Esophagus muscularis mucosa (tissue), 4 donors: Measurements from ENCODE around the gene LFNG. TPM values are rescaled to one million over a fixed set of nuclear protein-coding genes. Genes with fewer than 3 reads are reported as not detected.

ENCODE experiments used
- DNase-seq: peaks from one replicate; pipeline ENCODE4 v3.0.0-alpha.2; 2017; ENCODE audit errors: extremely low spot score
- H3K27ac ChIP-seq, 4 donors: fragments of 200-600 bp; sonication (generic); replicated peaks in 1 of 4; 1 replicate in 3 of 4; 2 replicates in 1 of 4; pipeline ENCODE4 v1.5.1; 2016 to 2019; ENCODE audit warnings: mild to moderate bottlenecking in 1 of 4
- H3K27me3 ChIP-seq, 4 donors: fragments of 200-600 bp; sonication (generic); one replicate each; pipeline versions ENCODE4 v1.5.1 to v1.6.0; 2016 to 2019
- H3K36me3 ChIP-seq, 4 donors: fragments of 200-600 bp; sonication (generic); one replicate each; pipeline ENCODE4 v1.5.1; 2016 to 2019
- H3K4me1 ChIP-seq, 4 donors: fragments of 200-600 bp; sonication (generic); one replicate each; pipeline ENCODE4 v1.5.1; 2016 to 2019
- H3K4me3 ChIP-seq, 4 donors: fragments of 200-600 bp; sonication (generic); 1 replicate in 2 of 4; 2 replicates in 2 of 4; pipeline ENCODE4 v1.5.1; 2016 to 2019; ENCODE audit warnings: mild to moderate bottlenecking in 4 of 4, moderate library complexity in 1 of 4
- H3K9me3 ChIP-seq, 4 donors: fragments of 200-600 bp; sonication (generic); 1 replicate in 3 of 4; 2 replicates in 1 of 4; pipeline ENCODE4 v1.5.1; 2016 to 2019
- EP300 ChIP-seq: sonication (generic); formaldehyde crosslinking; IDR thresholded peaks from one replicate; pipeline ENCODE4 v1.6.1; 2017; ENCODE audit warnings: antibody characterized with exemption
- POLR2A ChIP-seq: fragments of 450-650 bp; IDR thresholded peaks from one replicate; pipeline ENCODE4 v1.6.1; 2017; ENCODE audit warnings: antibody characterized with exemption, moderate library complexity, mild to moderate bottlenecking, low read depth
- POLR2AphosphoS5 ChIP-seq, 2 donors: sonication (generic); formaldehyde crosslinking; IDR thresholded peaks; one replicate each; pipeline ENCODE4 v1.6.1; 2017; ENCODE audit warnings: antibody characterized with exemption in 2 of 2
- WGBS: methylation state at CpG from one replicate; pipeline ENCODE4 v1.1.5; 2018; 5-methylcytosine and 5-hydroxymethylcytosine counted together
- intact Hi-C: fragments of 100-400 bp; cut with DNase I; formaldehyde crosslinking; loops from one replicate; pipeline ENCODE4 v1.15.1; 2023
- total RNA-seq, 4 donors: library from RNA; depleted of rRNA; stranded (reverse); fragments of >200 nt; gene quantifications; one replicate each; pipeline versions ENCODE4 v1.1.0 to v1.2.1, GENCODE V29; 2016
- TF ChIP-seq, protein P1 (sequence below), 3 experiments: fragments of 200-600 bp in 2 of 3; fragments of 450-650 bp in 1 of 3; sonication (generic) in 2 of 3; IDR thresholded peaks; one replicate each; pipeline ENCODE4 v1.5.1; 2017 to 2019; ENCODE audit warnings: antibody characterized with exemption in 3 of 3, mild to moderate bottlenecking in 2 of 3, moderate library complexity in 1 of 3

LFNG gene
- total RNA-seq, 4 donors from 2014 or later, result 6.1 to 10.7 (median 8.3) TPM

DNA sequence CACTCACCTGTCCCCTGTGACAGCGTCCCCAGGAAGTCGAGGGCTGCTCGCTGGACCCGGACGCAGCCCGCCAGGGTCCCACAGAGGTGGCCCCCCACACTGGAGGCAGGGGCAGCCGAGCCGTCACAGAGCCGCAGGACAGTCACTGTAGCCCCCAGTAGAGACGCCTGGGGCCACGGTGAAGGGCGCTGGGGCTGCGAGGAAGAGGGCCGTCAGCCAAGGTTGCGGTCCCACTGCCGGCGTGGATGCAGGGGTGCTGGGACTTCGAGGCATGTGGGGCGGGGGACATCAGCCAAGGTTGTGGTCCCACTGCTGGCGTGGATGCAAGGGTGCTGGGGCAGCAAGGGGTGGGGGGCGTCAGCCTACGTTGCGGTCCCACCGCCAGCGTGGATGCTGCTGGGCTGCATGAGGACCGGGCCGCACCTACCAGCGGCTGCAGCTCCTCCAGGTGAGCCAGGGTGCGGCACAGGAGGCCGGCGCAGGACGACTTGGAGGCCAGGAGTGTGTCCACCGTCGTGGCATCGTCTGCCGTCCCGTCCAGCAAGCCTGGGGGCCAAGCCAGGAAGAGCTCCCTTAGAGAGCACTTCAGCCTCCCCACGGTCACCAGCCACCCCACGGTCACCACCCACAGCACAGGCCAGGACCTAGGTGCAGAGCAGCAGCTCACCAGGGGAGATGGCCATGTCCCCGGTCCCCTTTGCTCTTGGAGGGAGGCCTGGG lies 21.9 kb downstream of the LFNG start:
- intact Hi-C loops, result no loop called here
- Histone ChIP-seq H3K4me1 (no peaks in the 10 kb centered on the region), H3K9me3 (no peaks in the 10 kb centered on the region), H3K4me3 (no peak overlapping the region), H3K36me3 (peaks cover 52 to 92% (median 84%) of the 10 kb centered on the region in 4 donors), H3K27me3 (no peaks in the 10 kb centered on the region), H3K27ac (no peak overlapping the region)
- no peak for TF ChIP-seq POLR2A
- 94% methylated on average over 20 of the region's 40 CpGs for WGBS
- DNase-seq, result no peak

DNA sequence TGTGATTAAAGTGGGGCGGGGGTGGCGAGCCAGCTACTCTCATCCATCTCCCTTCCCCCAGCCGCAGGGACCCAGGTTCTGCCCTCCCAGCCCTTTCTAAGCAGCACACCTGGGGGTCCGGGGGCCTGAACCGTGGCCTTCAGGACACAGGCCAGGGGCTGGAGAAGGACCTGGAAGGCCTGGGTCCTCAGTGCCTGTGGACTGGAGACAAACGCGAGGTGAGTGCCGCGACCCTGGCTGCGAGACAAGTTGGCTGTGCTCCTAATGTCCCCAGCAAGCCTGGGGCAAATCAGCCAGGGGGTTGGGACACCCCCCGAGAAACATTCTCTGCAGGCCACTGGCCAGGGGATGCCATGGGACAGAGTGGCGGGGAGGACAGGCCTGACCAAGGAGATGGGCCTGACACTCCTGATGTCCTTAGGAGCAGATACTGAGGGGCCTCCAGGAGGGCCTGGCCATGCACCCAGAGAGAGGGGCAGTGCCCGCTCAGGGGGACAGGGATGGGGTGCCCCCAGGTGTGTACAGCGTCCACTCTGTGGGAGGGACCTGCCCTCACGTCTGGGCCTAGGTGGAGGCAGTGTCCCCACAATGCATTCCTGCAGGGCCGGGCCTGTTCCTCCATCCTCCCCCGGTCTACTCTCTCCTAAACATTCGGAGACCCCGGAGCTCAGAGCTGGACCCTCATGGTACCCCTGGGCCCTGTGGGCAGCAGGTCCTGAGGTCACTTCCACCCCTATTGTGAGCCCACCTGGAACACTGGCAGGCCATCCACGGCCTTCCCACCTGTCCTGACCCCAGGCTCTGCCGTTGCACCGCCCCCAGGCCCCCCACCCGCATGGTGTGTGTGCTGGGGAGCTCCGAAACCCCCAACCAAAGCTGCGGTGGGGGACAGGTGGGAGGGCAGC lies 22.7 kb downstream of the LFNG start:
- H3K36me3 ChIP-seq, result peaks cover 60 to 98% (median 92%) of the 10 kb centered on the region in 4 donors
- no peak for DNase-seq
- H3K27me3 ChIP-seq, result no peaks in the 10 kb centered on the region
- no peaks in the 10 kb centered on the region for H3K9me3 ChIP-seq
- WGBS, result 91% methylated on average over 14 of the region's 25 CpGs
- no peak overlapping the region for H3K27ac ChIP-seq
- TF ChIP-seq POLR2A (no peak), EP300 (no peak), POLR2AphosphoS5 (IDR thresholded peaks at IDR 0.05) (no peak)
- TF ChIP-seq, protein P1, sequence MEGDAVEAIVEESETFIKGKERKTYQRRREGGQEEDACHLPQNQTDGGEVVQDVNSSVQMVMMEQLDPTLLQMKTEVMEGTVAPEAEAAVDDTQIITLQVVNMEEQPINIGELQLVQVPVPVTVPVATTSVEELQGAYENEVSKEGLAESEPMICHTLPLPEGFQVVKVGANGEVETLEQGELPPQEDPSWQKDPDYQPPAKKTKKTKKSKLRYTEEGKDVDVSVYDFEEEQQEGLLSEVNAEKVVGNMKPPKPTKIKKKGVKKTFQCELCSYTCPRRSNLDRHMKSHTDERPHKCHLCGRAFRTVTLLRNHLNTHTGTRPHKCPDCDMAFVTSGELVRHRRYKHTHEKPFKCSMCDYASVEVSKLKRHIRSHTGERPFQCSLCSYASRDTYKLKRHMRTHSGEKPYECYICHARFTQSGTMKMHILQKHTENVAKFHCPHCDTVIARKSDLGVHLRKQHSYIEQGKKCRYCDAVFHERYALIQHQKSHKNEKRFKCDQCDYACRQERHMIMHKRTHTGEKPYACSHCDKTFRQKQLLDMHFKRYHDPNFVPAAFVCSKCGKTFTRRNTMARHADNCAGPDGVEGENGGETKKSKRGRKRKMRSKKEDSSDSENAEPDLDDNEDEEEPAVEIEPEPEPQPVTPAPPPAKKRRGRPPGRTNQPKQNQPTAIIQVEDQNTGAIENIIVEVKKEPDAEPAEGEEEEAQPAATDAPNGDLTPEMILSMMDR (IDR thresholded peaks at IDR 0.05), result no peak
- no peaks in the 10 kb centered on the region for H3K4me1 ChIP-seq
- no peak overlapping the region for H3K4me3 ChIP-seq
- intact Hi-C loops, result no loop called here

DNA sequence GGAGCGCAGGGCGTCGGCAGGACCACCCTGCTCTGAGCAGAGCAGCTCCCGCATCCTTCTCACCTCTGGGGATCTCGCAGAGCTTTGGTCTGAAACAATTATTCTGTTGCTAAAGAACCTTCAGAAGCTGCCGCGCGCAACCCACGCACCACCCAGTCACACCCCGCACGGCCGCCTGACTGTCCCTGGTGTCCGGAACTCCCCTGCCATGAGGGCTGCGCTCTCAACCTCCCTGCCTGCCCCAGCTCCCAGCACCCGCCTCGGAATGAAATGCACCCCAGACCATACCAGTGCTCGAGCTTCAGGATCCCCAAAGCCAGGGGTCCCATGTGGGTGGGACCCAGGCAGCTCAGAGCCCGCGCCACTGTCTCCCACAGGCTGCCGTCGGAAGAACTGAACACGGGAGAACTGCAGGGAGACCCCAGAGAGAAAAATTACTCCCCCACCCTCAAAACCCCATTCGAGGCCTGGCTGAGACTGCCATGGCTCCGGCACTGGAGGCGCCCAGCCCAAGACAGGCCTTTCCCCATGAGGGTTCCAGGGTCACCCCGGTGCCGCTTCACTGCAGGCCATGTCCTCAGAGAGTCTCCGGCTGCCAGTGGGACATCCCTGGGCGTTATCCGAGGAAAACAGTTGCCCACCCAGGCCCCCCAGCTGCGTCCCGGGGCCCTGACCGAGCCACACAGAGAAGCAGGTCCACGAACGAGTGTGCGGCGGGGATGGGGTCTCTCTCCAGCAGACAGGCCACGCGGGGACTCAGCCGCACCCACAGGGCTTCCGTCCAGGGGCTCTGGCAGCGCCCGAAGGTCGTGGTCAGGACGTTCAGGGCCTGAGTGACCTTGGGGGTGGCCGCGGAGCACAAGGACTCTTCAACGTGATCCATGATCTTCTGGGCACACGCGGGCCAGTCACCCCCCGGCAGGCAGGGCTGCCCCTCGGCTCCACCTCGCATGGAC lies 23.6 kb downstream of the LFNG start:
- 92% methylated on average over 22 of the region's 53 CpGs for WGBS
- TF ChIP-seq POLR2AphosphoS5 (IDR thresholded peaks at IDR 0.05), result no peak
- no peak for TF ChIP-seq POLR2A
- TF ChIP-seq EP300, result no peak
- TF ChIP-seq, protein P1 (IDR thresholded peaks at IDR 0.05), result no peak
- intact Hi-C loops, result no loop called here
- Histone ChIP-seq H3K9me3 (no peaks in the 10 kb centered on the region), H3K27ac (no peak overlapping the region), H3K4me1 (no peaks in the 10 kb centered on the region), H3K4me3 (no peak overlapping the region), H3K27me3 (no peaks in the 10 kb centered on the region), H3K36me3 (peaks cover 61 to 100% (median 96%) of the 10 kb centered on the region in 4 donors)
- DNase-seq, result no peak

DNA sequence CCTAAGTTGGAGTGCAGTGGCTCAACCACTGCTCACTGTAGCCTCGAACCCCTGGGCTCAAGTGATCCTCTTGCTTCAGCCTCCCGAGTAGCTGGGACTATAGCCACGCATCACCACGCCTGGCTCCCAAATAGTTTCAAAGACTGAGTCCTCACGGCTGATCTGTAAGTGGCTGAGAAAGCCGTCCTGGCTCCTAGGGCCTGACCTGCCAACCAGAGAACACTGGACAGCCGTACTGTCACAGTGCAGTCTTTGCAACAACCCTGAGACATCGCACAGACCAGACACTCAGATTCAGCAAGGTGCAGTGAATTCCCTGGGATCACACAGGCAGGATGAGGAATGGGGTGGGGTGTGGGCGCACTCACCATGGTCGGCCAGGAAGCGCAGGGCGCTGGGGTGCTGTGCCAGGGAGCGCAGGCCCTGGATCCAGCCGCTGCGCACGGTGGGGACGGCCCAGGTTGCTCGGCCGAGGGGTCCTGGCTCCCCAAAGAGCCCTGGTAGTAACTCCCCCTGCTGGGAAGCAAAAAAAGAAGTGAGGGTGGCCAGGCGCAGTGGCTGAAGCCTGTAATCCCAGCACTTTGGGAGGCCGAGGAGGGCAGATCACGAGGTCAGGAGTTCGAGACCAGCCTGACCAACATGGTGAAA lies 25.1 kb downstream of the LFNG start:
- H3K4me3 ChIP-seq, result no peak overlapping the region
- WGBS, result 93% methylated on average over 13 of the region's 23 CpGs
- H3K27ac ChIP-seq, result no peak overlapping the region
- DNase-seq, result no peak
- no peaks in the 10 kb centered on the region for H3K4me1 ChIP-seq
- TF ChIP-seq, protein P1 (IDR thresholded peaks at IDR 0.05), result no peak
- no peak for TF ChIP-seq POLR2A
- TF ChIP-seq EP300, result no peak
- no peak for TF ChIP-seq POLR2AphosphoS5 (IDR thresholded peaks at IDR 0.05)
- H3K27me3 ChIP-seq, result no peaks in the 10 kb centered on the region
- H3K9me3 ChIP-seq, result no peaks in the 10 kb centered on the region
- H3K36me3 ChIP-seq, result peaks cover 47 to 100% (median 95%) of the 10 kb centered on the region in 4 donors
- intact Hi-C loops, result no loop called here
